GM18502 (cell line): ENCODE measurements around the gene CCNK.

Source experiments
- ATAC-seq: cut with Tn5 transposase; IDR thresholded peaks from one replicate; pipeline ENCODE4 v1.9.1; 2021; ENCODE audit warnings: mild to moderate bottlenecking; ENCODE audit not compliant: unreplicated experiment, poor library complexity

CCNK gene

GRCh38 chr14:99548255-99548654 lies 67.0 kb downstream of the CCNK start:
- no peak for ATAC-seq

GRCh38 chr14:99548871-99549515 lies 67.8 kb downstream of the CCNK start:
- no peak for ATAC-seq

DNA sequence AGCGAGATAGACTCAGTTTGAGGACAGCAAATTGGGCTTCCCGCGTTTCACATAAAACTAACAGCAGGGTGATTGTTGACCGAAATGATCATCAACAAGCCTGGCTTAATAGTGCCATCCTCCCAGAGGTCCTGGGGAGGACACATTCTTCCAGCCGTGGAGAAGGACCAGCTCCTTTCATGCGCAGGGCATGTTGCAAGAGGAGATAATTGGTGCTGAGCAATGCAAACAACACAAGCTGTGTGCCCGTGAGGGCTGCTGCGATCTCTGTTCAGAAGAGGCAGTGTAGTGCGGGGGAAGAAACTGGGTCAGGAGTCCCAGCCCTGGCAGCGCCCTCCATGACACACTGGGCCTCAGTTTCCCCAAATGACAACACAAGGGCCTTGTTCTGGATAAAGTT lies 68.5 kb downstream of the CCNK start:
- ATAC-seq = no peak

- ATAC-seq = no peak
These were observed 69.3 kb downstream of the CCNK start for GRCh38 chr14:99550387-99550992.

- no peak for ATAC-seq
These were observed 70.1 kb downstream of the CCNK start for GRCh38 chr14:99551034-99551922.

DNA sequence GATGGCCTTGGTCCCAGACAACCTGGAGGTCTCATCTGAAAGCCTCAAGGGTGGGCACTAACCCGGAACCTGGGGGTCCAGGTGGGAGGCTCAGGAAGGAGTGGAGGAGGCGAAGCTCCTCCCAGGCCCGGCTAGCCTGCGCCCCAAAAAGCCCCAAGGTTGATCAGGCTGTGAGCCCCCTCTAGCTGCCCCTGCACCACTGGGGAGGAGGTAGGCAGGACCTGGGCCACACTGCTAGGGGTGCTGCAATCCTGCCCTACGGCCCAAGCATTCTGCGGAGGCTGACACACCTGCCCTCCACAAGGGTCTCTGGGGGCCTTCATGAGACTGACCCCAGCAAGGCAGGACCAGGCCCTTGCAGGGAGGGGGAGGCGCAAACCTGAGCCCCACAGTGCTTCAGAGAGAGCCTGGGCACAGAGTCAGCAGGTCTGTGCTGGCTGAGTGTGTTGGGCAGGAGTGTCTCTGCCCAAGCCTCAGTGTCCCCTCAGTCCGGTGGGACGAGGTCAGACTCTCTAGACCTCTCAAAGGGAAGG lies 70.9 kb downstream of the CCNK start:
- ATAC-seq = no peak

DNA sequence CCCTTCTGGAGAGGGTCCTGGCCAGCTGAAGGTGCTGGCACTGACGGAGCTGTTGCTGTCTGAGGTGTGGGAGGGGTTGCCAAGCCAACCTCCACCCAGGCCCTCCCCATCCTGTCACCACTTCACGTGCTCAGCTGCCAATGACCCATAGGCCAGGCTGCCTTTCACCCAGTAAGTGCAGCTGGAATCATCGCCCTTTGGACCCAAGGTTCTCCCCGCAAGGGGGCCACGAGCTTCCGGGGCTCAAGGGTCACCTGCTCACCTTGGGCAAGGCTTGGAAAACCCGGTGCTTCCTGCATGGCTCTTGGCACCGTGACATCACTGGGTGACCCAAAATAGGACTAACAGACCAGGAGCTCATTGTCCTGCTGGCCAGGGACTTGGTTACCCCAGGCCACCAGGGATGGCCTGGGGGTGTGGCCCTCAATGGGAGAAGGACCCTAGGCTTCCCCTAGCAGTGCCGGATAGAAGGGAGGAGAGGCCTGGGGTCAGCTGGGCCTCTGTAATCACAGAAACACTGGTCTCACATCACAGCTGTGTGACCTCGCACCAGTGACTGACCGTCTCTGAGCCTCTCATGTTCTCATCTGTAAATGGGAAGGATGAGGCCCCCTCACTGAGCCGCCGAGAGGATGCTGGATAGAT lies 71.5 kb downstream of the CCNK start:
- no peak for ATAC-seq

DNA sequence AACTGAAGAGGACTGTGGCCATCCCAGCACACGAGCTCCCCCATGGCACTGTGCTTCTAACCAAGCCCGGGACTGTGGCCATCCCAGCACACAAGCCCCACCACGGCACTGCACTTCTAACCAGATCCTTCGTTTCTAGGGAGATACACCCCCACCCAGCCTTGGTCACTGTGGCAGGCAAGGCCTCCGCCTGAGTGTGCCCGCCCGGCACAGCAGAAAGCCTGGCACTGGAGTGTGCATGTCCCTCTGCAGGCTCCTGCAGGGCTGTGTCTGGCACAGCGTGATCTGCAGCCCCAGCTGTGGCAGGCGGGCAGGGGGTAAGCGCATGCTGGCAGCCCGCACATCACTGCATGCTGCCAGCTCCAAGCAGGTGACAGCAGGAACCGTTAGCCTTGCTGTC lies 73.0 kb downstream of the CCNK start:
- no peak for ATAC-seq

- ATAC-seq = no peak
These were observed 73.7 kb downstream of the CCNK start for GRCh38 chr14:99554757-99555531.

GRCh38 chr14:99556134-99556791 lies 75.1 kb downstream of the CCNK start:
- ATAC-seq = no peak

- no peak for ATAC-seq
These were observed 78.2 kb downstream of the CCNK start for GRCh38 chr14:99559286-99559990.

GRCh38 chr14:99560403-99560802 lies 79.2 kb downstream of the CCNK start:
- no peak for ATAC-seq

DNA sequence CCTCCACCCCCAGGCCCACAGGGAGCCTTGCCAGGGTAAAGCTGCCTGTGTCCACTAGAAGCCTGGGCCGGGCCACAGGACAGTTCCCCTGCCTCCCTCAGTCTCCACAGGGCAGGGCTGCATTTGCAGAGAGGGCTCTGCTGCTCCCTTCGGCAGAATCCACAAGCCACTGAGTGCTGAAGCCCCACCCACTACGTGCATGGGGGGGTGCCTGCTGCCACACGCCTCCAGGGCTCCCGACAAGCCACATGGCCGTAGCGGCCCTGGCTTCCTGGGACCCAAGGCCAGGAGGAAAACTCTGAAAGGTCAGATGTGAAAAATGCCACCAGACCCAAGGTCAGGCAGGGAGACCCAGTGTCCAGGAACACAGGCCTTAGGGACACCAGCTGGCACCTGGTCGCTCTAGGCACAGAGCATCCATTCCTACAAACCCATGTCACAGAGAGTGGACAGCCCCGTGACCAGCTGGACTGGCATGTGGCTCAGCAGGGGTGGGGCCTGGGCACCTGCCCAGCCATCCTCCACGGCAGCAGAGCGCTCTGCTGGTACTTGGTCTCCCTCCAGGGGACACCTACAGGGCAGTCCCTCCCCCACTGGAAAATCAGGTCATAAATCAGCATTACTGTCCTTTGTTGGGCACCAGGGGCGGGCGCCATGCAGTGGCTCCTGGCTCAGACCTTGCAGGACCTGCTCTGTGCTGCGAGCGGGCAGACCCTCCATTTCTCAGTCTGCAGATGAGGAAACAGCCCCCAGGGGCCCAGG lies 79.9 kb downstream of the CCNK start:
- ATAC-seq = no peak

- no peak for ATAC-seq
These were observed 80.7 kb downstream of the CCNK start for GRCh38 chr14:99561864-99562263.
